Fibroblast of mammary gland (primary cell): ENCODE results near the gene BLCAP.

ENCODE experiments used
- DNase-seq: peaks from one replicate; pipeline ENCODE4 v3.0.0-alpha.2; 2010; ENCODE audit warnings: low read depth
- H3K4me3 ChIP-seq: 2 replicates; pipeline ENCODE4 v1.5.1; 2011; ENCODE audit warnings: low read depth, mild to moderate bottlenecking, low read length, moderate library complexity; ENCODE audit not compliant: control insufficient read depth
- CTCF ChIP-seq: conservative IDR thresholded peaks from 2 replicates; pipeline ENCODE4 v1.5.1; 2011; ENCODE audit warnings: low read depth, low read length, inconsistent platforms; ENCODE audit not compliant: control insufficient read depth, insufficient read depth

The BLCAP gene

GRCh38 chr20:37570419-37570818, 42.7 kb upstream of the BLCAP start:
- no peak for DNase-seq
- TF ChIP-seq CTCF = no peak
- H3K4me3 ChIP-seq = no peak overlapping the region

- no peak for TF ChIP-seq CTCF
- DNase-seq = no peak
- no peak overlapping the region for H3K4me3 ChIP-seq
These were observed 40.3 kb upstream of the BLCAP start for GRCh38 chr20:37567671-37568588.

GRCh38 chr20:37567331-37567665, 39.6 kb upstream of the BLCAP start:
- TF ChIP-seq CTCF = no peak
- H3K4me3 ChIP-seq = no peak overlapping the region
- no peak for DNase-seq

GRCh38 chr20:37566590-37567330, 39.1 kb upstream of the BLCAP start:
- DNase-seq = no peak
- no peak for TF ChIP-seq CTCF
- H3K4me3 ChIP-seq = no peak overlapping the region

- TF ChIP-seq CTCF = no peak
- no peak overlapping the region for H3K4me3 ChIP-seq
- DNase-seq = no peak
These were observed 37.6 kb upstream of the BLCAP start for GRCh38 chr20:37565134-37565811.

- no peak overlapping the region for H3K4me3 ChIP-seq
- TF ChIP-seq CTCF = peak; percentile 72
- DNase-seq = peak; percentile 5
These were observed 36.9 kb upstream of the BLCAP start for GRCh38 chr20:37564388-37565133.
